Left lung (tissue), 10 donors: Measurements from ENCODE around the gene ME3. TPM values are rescaled to one million over a fixed set of nuclear protein-coding genes. Genes with fewer than 3 reads are reported as not detected.

Experiments
- ATAC-seq: fragments of 200-7000 bp; cut with Tn5 transposase; one replicate; pipeline ENCODE4 v1.9.1; 2020; ENCODE audit warnings: moderate library complexity
- DNase-seq, 4 donors: peaks; one replicate each; pipeline ENCODE4 v3.0.0-alpha.2; 2013 to 2020
- H3K27ac ChIP-seq, 2 donors: fragments of 200-600 bp; sonication (generic) in 1 of 2; one replicate each; pipeline versions ENCODE4 v1.5.0 to v1.8.0; 2020 to 2021
- H3K27me3 ChIP-seq, 2 donors: fragments of 200-600 bp; sonication (generic) in 1 of 2; one replicate each; pipeline versions ENCODE4 v1.5.0 to v1.8.0; 2020 to 2021
- H3K36me3 ChIP-seq, 2 donors: fragments of 200-600 bp; sonication (generic) in 1 of 2; one replicate each; pipeline versions ENCODE4 v1.5.0 to v1.8.0; 2020 to 2021
- H3K4me1 ChIP-seq, 2 donors: fragments of 200-600 bp; one replicate each; pipeline ENCODE4 v1.8.0; 2021
- H3K4me3 ChIP-seq, 2 donors: fragments of 200-600 bp; sonication (generic) in 1 of 2; one replicate each; pipeline versions ENCODE4 v1.5.0 to v1.8.0; 2020 to 2021; ENCODE audit warnings: mild to moderate bottlenecking in 1 of 2
- H3K9me3 ChIP-seq, 2 donors: fragments of 200-600 bp; sonication (generic) in 1 of 2; one replicate each; pipeline versions ENCODE4 v1.5.0 to v1.8.0; 2020 to 2021
- intact Hi-C, 2 donors: fragments of 100-400 bp; cut with DNase I; formaldehyde crosslinking; loops; one replicate each; pipeline versions ENCODE4 v1.11.2 to v1.14.2; 2022
- polyA plus RNA-seq, 6 donors: library from polyadenylated mRNA; unstranded; fragments of 120-200 nt; gene quantifications; one replicate each; pipeline ENCODE4 v1.2.1, GENCODE V29; 2013; ENCODE audit not compliant: insufficient read length in 6 of 6
- total RNA-seq, 2 donors: library from RNA; stranded (reverse); fragmentation: NEBNext Ultra II Directional; extraction: Animal tissue kit (Norgen Biotek cat#: 25700); gene quantifications; one replicate each; pipeline ENCODE4 v1.2.1, GENCODE V29; 2021
- TF ChIP-seq, protein P1 (sequence below), 2 donors: fragments of 200-600 bp; sonication (generic) in 1 of 2; IDR thresholded peaks; one replicate each; pipeline versions ENCODE4 v1.5.0 to v1.8.0; 2021; ENCODE audit warnings: antibody characterized with exemption in 2 of 2
- donor health status: DM: no; HTN: yes; CAD: no.
- donor health status: DM: no; HTN: no; CAD: no.

ME3 gene
- total and polyA plus RNA-seq, 8 donors: 21.6 to 44.6 (median 30.5) TPM

DNA sequence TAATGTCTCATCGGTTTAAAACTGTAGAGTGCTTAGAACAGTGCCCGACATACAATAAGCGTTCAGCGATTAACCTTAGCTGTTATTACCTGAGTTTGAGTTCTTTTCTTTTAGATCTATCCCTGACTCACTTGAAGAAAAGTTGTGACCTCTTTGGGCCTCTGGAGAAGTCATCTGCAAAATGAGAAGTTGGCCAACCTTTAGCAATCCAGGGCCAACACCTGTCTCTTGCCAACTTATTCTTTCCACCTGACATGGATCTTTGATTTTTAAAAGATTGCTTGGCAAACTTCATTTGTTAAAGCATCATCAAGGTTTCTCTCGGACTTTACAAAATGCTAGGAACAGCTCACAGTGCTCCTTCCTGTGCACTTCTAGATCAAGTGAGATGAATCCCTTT, 208.5 kb downstream of the ME3 start:
- TF ChIP-seq, protein P1, sequence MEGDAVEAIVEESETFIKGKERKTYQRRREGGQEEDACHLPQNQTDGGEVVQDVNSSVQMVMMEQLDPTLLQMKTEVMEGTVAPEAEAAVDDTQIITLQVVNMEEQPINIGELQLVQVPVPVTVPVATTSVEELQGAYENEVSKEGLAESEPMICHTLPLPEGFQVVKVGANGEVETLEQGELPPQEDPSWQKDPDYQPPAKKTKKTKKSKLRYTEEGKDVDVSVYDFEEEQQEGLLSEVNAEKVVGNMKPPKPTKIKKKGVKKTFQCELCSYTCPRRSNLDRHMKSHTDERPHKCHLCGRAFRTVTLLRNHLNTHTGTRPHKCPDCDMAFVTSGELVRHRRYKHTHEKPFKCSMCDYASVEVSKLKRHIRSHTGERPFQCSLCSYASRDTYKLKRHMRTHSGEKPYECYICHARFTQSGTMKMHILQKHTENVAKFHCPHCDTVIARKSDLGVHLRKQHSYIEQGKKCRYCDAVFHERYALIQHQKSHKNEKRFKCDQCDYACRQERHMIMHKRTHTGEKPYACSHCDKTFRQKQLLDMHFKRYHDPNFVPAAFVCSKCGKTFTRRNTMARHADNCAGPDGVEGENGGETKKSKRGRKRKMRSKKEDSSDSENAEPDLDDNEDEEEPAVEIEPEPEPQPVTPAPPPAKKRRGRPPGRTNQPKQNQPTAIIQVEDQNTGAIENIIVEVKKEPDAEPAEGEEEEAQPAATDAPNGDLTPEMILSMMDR (IDR thresholded peaks at IDR 0.05): no peak
- H3K9me3 ChIP-seq: no peaks in the 10 kb centered on the region
- intact Hi-C loops: no loop called here
- no peaks in the 10 kb centered on the region for H3K27me3 ChIP-seq
- peaks cover 0 to 6% of the 10 kb centered on the region in 2 donors for H3K36me3 ChIP-seq
- peaks cover 4 to 9% of the 10 kb centered on the region in 2 donors for H3K4me1 ChIP-seq
- H3K27ac ChIP-seq: no peak overlapping the region
- H3K4me3 ChIP-seq: no peak overlapping the region
- DNase-seq: no peak
- no peak for ATAC-seq

DNA sequence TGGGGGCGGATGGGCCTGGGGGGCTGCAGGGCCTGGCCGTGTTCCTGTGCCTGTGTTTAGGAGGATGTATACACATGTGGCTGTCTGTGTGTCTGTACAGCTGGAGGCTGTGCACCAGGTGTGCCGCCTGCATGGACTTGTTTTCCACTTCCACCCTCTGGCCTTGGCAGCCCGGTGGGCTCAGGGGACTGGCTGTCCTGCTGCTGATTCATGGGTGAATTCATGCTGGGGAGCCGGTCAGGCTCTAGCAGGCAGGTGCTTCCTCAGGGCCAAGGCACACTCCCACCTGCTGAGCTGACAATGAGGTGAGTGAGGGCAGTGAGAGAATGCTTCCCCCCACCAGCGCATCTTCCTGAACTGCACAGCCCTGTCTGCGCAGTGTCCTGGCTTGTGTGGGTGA, 209.3 kb downstream of the ME3 start:
- H3K36me3 ChIP-seq: peaks cover 0 to 6% of the 10 kb centered on the region in 2 donors
- H3K27ac ChIP-seq: no peak overlapping the region
- H3K4me3 ChIP-seq: no peak overlapping the region
- TF ChIP-seq, protein P1 (IDR thresholded peaks at IDR 0.05): no peak
- no peaks in the 10 kb centered on the region for H3K27me3 ChIP-seq
- DNase-seq (no peak), ATAC-seq (no peak)
- H3K4me1 ChIP-seq: peaks cover 4 to 9% of the 10 kb centered on the region in 2 donors
- intact Hi-C loops: no loop called here
- no peaks in the 10 kb centered on the region for H3K9me3 ChIP-seq

DNA sequence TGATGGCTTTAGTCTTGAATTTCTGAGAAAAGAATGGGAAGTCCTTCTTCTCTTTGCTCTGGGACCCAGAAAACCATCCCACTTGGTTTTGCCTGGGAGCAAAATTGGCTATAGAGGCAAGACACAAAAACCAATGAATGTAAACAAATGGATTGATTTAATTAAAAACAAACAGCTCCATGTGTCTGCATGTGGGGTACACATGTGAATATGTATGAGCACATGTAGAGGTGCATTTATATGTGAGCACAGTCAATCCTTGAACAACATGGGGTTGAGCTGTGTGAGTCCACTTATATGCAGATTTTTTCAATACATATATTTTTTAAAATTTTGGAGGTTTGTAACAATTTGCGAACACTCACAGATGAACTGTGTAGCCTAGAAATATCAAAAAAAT, 210.5 kb downstream of the ME3 start:
- no peak overlapping the region for H3K4me3 ChIP-seq
- no peak for DNase-seq
- no peak for ATAC-seq
- H3K4me1 ChIP-seq: peaks cover 4 to 9% of the 10 kb centered on the region in 2 donors
- intact Hi-C loops: no loop called here
- H3K9me3 ChIP-seq: no peaks in the 10 kb centered on the region
- no peaks in the 10 kb centered on the region for H3K27me3 ChIP-seq
- H3K36me3 ChIP-seq: peaks cover 0 to 6% of the 10 kb centered on the region in 2 donors
- TF ChIP-seq, protein P1 (IDR thresholded peaks at IDR 0.05): no peak
- H3K27ac ChIP-seq: no peak overlapping the region

DNA sequence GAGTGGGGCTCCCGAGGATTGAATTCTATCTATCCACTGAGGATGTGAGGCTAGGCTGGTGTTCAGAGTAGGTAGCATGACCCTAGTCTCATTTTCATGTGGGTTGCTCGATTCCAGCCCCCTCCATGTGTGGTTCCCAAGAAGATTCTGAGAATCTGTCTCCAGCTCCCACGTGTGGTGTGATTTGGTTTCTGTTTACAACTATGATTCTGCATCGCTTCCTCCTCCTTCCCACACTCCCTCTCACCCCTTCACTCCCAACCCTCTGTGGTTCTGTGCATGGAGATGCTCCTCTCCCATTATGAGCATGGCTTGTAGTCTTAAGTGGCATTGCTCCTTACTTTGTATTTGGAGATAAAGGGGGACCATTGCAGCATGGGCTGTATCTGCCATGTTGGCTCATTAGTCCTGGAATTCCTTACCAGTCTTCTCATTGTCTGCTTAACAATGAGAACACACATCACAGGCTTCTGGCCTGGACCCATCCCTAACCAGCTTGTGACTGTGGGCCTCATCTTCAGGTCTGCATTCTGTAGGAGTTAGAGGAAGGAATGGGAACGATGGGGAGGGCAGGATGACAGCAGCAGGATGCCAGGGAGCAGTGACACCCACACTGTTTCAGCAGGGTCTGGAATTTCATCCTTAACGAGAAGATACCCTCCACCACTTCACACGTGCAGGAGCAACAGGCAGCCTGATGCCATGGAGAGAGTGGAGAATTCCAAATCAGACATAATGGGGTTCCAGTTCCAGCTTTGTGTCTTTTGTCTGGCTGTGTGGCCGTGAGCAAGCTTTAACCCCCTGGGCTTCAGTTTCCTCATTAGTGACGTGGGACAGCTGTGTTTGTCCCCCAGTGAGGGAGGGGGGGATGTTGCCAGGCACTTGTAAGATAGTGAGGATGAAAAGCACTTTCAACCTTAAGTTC, 211.7 kb downstream of the ME3 start:
- TF ChIP-seq, protein P1 (IDR thresholded peaks at IDR 0.05): no peak
- intact Hi-C loops: no loop called here
- Histone ChIP-seq H3K4me3 (no peak overlapping the region), H3K36me3 (peaks cover 0 to 6% of the 10 kb centered on the region in 2 donors), H3K27ac (no peak overlapping the region), H3K9me3 (no peaks in the 10 kb centered on the region), H3K4me1 (peaks cover 4 to 15% of the 10 kb centered on the region in 2 donors), H3K27me3 (no peaks in the 10 kb centered on the region)
- DNase-seq (no peak), ATAC-seq (no peak)

DNA sequence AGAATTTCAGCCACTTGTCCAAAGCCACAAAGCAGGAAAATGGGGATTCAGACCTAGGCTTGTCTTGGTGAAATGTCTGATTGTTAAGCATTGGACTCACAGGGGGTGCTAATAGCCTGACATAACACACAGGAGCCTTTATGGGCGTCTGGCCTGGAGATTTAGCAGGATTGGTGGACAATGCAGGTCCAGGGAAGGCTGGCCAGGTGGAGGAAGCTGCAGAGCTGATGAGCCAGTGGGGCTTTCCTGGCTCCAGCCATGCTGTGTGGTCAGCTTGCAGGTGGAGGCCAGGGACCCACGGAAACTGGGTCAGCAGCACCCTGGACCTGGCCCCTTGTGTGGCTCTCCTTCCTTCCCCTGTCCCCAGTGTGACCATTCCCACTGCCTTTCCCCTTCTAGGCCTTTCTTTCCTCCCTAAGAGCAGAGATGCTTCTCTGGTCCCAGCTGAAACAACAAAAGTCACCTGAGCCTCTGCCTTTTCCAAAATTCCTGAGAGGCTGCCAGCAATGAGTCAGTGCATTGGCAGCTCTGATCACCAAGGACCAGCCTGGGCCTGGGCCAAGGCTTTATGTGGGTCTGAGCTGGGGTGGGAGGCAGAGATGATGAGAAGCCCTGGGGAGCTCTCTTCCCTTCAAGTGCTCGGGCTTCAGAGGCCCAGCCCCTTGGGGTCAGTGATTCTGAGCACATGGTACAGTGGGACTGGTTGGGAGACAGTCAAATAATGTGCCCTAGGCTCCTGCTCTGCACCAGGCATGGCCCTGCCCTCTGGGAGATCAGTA, 212.5 kb downstream of the ME3 start:
- no peak for DNase-seq
- H3K27ac ChIP-seq: no peak overlapping the region
- no peak overlapping the region for H3K4me3 ChIP-seq

More for the DNA sequence above, 212.5 kb downstream of the ME3 start:
- ATAC-seq: peak; percentile 30
- peaks cover 4 to 15% of the 10 kb centered on the region in 2 donors for H3K4me1 ChIP-seq
- H3K27me3 ChIP-seq: no peaks in the 10 kb centered on the region
- peaks cover 0 to 6% of the 10 kb centered on the region in 2 donors for H3K36me3 ChIP-seq
- TF ChIP-seq, protein P1 (IDR thresholded peaks at IDR 0.05): no peak
- intact Hi-C loops: loop anchor here in 1 of 2 donors (5.0 to 10.0 kb wide), 2 partner anchors 155 to 357 kb away; no protein-coding TSS in a partner anchor
- H3K9me3 ChIP-seq: no peaks in the 10 kb centered on the region
